HG03565 (cell line): ENCODE measurements around the gene SCAF1.

Experiments
- ATAC-seq: cut with Tn5 transposase; IDR thresholded peaks from one replicate; pipeline ENCODE4 v1.9.1; 2021; ENCODE audit warnings: mild to moderate bottlenecking, moderate library complexity; ENCODE audit not compliant: unreplicated experiment

Gene SCAF1

DNA sequence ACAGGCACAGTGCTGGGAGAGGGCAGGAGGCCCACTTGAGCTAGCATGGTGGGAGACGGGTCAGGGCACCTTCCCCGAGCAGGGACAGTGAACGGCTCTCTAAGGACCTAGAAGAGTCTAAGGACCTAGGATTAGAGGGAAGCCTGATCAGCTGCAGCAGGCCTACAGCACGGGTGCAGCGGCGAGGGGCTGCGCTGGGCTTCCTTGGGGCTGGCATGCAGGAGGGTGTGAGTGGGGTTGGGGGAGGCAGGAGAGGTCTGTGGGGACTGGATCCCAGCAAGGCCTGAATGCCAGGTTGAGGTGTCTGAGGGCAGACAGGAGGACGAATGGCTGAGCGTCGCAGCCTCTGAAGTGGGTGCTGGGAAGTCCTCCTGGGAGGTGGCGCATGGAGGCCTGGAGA lies 3.6 kb downstream of the SCAF1 start:
- no peak for ATAC-seq

DNA sequence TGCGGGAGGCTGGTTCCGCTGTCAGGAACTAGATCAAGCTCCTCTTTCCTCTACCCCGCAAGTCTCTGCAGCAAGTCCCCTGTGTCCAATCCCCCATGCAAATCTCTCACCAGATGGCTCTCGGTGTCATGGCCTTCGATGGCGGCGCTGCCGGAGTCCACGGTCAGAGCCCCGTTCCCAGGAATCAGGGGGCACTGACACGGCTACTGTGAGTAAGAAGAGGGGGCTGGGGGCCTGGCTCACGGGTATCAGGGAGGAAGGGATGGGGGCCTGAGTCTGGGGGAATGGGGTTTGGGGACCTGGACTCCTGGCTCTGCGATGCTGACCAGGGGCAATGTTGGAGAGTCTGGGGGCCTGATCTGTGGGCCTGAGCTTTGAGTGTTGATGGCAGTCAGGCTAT lies 4.0 kb downstream of the SCAF1 start:
- ATAC-seq, result no peak

DNA sequence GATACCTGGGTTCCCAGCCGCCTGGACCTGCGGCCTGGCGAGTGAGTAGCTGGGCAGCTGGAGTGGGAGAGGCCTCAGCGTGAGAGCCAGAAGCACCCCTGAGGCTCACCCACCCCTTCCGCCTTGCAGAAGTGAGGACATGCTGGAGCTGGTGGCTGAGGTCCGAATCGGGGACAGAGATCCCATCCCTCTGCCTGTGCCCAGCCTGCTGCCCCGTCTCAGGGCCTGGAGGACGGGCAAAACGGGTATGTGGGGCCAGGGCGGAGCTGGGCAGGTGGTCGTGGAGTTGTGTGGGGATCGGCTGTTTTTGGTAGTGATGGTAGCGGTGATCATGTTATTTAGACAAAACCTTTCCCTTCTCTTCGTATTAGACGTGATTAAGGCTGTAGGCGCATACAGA lies 4.6 kb downstream of the SCAF1 start:
- no peak for ATAC-seq

DNA sequence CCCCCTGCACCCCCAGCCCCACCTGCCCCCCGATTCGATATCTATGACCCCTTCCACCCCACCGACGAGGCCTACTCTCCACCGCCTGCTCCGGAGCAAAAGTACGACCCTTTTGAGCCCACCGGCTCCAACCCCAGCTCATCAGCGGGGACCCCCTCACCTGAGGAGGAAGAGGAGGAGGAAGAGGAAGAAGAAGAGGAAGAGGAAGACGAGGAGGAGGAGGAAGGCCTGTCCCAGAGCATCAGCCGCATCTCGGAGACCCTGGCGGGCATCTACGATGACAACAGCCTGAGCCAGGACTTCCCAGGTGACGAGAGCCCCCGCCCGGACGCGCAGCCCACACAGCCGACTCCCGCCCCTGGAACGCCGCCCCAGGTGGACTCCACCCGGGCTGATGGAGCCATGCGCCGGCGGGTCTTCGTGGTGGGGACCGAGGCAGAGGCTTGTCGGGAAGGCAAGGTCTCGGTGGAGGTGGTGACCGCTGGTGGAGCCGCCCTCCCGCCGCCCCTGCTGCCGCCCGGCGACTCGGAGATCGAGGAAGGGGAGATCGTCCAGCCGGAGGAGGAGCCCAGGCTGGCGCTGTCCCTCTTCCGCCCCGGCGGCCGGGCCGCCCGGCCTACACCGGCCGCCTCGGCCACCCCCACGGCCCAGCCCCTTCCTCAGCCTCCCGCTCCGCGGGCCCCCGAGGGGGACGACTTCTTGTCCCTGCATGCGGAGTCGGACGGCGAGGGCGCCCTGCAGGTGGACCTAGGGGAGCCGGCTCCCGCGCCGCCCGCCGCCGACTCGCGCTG lies 9.2 kb downstream of the SCAF1 start:
- ATAC-seq, result no peak

DNA sequence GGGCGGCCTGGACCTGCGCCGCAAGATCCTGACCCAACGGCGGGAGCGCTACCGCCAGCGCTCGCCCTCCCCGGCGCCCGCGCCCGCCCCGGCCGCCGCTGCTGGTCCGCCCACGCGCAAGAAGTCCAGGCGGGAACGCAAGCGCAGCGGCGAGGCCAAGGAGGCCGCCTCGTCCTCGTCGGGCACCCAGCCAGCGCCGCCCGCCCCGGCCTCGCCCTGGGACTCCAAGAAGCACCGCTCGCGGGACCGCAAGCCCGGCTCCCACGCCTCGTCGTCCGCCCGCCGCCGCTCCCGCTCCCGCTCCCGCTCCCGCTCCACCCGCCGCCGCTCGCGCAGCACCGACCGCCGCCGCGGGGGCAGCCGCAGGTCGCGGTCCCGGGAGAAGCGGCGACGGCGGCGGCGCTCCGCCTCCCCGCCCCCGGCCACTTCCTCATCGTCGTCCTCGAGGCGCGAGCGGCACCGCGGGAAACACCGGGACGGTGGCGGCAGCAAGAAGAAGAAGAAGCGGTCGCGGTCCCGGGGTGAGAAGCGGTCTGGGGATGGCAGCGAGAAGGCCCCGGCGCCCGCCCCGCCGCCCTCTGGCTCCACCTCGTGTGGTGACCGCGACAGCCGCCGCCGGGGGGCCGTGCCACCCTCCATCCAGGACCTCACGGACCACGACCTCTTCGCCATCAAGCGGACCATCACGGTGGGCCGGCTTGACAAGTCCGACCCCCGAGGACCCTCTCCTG lies 10.0 kb downstream of the SCAF1 start:
- no peak for ATAC-seq

DNA sequence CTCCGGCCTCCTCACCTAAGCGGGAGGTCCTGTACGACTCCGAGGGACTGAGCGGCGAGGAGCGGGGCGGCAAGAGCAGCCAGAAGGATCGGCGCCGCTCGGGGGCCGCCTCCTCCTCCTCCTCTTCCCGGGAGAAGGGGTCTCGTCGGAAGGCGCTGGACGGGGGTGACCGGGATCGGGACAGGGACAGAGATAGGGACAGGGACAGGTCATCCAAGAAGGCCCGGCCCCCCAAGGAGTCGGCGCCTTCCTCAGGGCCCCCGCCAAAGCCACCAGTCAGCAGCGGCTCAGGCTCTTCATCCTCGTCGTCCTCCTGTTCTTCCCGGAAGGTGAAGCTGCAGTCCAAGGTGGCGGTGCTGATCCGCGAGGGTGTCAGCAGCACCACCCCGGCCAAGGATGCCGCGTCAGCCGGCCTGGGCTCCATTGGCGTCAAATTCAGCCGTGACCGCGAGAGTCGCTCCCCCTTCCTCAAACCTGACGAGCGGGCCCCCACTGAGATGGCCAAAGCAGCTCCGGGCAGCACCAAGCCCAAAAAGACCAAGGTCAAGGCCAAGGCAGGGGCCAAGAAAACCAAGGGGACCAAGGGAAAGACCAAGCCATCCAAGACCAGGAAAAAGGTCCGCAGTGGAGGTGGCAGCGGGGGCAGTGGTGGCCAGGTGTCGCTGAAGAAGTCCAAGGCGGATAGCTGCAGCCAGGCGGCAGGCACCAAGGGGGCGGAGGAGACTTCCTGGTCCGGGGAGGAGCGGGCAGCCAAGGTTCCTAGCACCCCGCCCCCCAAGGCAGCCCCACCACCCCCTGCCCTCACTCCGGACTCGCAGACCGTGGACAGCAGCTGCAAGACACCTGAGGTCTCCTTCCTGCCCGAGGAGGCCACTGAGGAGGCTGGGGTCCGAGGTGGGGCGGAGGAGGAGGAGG lies 10.8 kb downstream of the SCAF1 start:
- ATAC-seq, result no peak

DNA sequence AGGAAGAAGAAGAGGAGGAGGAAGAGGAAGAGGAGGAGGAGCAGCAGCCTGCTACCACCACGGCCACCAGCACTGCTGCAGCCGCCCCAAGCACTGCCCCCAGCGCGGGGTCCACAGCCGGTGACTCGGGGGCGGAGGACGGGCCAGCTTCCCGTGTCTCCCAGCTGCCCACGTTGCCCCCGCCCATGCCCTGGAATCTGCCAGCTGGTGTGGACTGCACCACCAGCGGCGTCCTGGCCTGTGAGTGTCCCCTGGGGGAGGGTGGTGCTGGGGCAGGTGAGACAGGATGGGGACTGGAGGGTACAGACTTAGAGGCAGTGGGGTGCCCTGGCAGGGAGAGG lies 11.4 kb downstream of the SCAF1 start:
- no peak for ATAC-seq

DNA sequence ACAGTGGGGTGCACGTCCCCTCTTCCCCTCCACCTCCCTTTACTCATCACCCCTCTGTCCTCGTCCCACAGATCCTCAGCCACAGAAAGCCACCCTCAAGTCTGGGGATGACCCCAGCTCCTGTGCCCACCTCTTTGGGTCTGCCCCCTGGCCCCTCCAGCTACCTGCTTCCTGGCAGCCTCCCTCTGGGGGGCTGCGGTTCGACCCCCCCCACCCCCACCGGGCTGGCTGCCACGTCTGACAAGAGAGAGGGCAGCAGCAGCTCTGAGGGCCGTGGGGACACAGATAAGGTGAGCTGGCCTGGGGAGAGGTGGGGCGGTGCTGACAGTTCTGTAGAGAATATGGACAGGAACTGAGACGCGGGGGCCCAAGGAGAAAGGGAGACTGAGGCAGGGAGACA lies 12.6 kb downstream of the SCAF1 start:
- no peak for ATAC-seq

DNA sequence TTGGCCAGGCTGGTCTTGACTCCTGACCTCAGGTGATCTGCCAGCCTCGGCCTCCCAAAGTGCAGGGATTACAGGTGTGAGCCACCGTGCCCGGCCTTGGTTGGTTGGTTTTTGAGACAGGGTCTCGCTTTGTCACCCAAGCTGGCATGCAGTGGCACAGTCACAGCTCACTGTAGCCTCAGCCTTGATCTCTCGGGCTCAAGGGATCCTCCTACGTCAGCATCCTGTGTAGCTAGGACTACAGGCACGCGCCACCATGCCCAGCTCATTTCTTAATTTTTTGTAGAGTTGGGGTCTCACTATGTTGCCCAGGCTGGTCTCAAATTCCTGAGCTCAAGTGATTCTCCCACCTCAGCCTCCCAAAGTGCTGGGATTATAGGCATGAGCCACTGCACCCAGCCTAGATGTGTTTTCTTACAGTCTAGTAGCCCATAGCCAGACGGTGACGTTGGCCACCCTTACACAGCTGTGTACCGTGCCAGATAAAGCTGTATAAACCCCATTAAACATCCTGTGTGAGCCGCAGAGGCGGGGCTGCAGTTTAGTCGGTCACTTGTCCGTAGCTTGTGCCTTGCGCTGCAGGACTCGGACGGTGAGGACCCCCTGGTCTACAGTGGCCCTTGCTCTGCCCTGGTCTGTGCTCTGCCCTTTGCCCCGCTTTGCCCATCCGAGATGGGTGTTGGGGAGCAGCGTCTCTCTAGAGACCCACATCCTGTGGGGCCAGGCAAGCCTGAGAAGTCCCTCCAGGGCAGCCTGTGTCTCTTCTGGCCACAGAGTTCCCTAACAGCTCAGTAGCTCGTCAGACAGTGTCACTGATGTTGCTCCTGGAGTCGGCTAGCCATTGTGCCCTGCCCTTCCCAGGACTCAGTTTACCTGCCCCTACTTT lies 13.8 kb downstream of the SCAF1 start:
- ATAC-seq, result no peak

DNA sequence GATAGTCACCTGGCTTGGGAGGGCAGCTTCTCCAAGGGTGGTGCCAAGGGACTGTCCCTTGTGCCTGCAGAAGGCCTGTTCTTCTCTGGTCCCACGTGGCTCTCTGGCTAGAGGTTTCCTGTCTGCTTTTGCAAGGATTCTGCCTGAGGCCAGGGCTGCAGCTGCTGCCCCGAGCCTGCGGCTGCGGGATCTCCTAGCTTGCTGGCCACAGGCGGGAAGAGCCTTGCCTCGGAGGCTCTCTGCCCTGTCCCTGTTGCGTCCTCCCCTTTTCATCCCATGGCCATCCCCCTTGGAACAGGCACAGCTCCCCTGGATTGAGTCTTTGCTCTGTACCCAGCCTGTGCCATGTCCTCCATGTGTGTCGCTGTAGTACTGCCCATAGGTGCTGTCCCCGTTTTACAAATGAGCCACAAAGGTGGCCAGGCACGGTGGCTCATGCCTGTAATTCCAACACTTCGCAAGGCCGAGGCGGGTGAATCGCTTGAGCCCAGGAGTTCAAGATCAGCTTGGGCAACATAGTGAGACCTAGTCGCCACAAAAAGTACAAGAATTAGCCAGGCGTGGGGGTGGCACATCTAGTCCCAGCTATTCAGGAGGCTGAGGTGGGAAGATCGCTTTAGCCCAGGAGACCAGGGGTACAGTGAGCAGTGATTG lies 14.6 kb downstream of the SCAF1 start:
- no peak for ATAC-seq

DNA sequence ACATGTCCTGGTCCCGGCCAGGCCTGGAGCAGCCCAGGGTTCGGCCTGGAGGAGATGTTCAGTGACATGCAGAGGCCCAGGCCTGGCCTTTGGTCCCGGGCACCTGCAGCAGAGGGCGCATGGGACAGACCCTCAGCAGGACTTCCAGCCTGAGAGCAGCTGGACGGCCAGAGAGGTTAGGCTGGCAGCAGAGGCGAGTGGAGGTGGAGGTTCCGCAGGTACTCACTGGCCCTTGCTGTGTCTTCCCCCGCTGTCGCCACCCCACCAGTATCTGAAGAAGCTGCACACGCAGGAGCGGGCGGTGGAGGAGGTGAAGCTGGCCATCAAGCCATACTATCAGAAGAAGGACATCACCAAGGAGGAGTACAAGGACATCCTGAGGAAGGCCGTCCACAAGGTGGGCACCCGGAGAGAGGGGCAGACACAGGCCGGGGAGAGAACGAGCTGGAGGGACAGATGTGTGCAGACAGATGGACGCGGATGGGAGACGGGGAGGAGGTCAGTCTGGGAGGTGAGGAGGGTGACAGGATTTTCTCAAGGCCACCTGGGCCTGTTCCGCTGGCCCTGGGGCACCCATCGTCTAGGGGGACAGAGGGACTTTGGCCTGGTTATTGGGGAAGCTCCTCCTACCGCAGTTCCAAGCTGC lies 15.6 kb downstream of the SCAF1 start:
- ATAC-seq, result no peak

DNA sequence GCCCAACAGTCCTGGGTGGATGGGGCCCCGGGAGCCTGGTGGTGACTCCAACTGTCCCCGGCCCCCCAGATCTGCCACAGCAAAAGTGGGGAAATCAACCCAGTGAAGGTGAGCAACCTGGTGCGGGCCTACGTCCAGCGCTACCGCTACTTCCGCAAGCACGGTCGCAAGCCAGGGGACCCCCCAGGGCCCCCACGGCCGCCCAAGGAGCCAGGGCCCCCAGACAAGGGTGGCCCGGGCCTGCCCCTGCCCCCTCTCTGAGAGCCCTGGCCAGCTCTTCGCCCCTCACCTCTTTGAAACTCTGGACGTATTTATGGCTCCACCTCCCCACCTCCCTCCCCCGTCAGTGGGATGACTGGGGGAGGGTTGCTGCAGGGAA lies 16.1 kb downstream of the SCAF1 start:
- ATAC-seq, result no peak

DNA sequence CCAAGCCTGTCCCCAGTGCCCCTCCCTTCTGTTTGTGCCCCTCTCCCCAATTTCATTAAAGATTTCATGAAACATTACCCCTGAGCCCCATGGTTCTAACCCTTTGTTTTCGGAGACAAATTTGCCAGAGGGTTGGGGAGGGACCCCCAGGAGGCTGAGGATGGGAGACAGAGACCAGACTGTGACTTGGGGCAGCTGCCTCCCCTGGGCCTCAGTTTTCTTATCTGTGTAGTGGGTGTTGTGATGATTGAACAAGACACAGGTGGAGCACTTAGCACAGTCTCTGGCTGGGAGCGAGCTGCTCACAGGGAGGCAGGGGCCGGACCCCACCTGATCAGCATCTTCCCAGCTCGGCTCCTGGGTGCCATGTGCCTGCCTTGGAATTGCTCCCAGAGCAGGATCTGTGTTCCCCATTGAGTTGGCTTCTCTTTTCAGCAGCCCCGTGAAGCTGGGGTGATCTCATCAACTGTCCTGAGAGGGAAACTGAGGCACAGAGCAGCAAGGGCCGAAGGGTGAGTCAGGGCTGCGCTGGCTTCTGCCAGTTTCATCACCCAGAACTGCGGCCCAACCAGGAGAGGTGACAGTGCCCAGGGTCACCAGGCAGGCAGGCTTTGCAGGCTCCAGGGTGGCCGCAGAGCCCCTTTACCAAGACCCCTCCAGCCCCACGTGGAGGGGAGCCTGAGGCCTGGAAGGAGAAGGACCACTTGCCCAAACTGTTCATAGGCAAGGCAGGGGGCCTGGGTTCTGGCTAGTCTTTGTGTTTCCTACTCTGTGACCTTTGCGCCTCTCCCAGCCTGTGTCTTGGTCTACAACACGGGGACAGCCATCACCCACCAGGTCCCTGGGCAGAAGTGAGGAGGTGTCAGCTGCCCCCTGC lies 16.8 kb downstream of the SCAF1 start:
- ATAC-seq, result no peak

DNA sequence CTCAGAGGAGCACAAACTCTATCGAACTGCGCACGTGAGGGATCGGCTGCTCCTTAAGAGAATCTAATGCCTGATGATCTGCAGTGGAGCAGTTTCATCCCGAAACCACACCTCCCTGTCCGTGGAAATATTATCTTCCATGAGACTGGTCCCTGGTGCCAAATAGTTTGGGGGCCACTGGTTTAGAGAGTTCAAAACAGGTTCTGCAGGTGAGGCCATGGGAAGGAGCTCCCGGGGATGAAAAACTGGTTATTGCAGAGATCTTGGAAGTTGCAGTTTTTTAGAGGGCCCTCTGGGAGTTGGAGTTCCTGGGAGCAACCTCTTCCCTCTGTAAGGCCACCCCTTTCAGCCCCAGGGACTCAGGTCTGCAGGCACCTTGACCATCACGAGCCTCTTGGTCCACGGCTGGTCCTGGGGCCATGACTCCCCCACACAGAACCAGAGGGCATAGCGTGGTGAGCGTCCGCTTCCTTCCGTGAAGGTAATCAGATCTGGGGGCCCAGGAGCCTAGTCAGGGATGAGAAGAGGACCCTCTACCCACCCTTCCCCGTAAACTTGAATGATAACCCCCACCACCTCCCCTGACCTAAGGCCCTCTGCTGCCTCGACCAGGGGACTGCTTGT lies 18.4 kb downstream of the SCAF1 start:
- ATAC-seq, result no peak

DNA sequence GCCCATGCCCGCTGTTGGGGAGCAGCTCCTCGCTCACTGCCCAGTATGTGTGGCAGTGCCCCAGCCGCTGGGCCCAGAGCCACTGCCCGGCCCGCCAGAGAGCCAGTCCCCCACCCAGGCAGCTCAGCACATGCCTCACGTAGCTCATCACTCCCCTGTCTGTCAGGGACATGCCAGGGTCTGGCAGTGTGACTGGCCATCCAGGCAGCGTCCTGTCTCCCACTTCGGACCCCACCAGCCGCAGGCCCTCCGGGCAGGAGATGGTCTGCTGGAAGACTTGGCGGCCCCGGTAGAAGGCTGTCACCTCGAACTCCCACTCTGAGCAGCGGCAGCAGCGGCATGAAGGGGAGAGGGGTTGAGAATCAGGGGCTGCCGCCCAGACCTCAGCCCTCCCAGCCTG lies 20.0 kb downstream of the SCAF1 start:
- ATAC-seq, result no peak

DNA sequence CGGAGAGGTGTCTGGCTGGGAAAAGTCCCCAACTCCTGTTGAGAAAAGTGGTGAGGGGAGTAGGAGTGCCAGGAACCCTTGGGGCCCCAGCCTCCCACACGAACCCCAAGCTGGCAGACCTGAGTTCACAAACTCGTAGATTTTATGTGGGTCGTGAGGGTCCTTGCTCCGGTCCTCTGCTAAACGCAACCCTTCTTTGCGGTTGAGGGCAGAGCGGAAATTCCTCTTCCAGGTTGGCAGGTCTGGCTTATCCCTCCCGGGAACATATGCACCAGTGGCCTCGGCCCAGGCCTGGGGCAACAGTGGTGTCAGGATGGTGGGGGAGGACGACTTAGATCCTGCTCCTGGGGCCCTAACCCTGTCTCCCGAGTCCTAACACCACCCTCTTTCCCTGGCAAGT lies 21.2 kb downstream of the SCAF1 start:
- ATAC-seq, result no peak

DNA sequence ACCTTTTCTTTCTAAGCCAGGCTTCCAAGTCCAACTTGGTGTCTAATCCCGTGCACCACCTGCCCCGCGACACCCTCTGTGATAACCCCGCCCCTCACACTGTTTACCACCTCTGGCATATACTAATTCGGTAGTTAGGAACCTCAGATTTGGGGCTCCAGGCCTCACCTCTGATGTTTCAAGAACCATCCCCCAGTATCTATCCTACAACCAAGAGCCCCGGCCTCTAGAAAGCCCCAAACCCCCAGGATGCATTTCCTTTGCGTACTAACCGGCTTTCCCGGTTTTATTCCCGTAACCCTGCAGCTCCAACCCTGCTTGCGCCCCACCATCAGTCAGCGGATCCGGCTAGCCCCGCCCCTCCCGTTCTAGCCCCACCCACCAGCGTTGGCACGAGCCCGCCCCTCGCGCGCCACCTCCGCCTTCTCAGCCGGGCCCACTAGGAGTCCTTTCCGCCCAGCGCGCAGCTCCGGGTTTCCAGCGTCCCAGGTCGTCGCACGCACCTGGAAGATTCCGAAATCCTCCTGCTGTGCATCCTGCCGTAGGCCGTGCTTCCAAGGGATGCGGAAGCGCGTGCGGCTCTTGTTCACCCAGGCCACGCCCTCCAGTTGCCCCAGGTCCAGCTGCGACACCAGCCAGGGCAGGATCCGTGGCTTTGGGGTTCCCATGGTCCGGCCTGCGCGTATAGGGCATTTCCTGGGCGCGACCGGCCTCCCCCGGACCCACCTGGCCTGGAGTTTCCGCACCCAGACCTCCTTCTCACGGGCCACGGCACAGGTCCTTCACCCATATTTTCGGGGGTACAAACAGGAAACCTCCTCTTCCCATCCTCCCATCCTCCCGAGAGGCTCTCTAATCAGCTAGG lies 22.4 kb downstream of the SCAF1 start:
- no peak for ATAC-seq

DNA sequence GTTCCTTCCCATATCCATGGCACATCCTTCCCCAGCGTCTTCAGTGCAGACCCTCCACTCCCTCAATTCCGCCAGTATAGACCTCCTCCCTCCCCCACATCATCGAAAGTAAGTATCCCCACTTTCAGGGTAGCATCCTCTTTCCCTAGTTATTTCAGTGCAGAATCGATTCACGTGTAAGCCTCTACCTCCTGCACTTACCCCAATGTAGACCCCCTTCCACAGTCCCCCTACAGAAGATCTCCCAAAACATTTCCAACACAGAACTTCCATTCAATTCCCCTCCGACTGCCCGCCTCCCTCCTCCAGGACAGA lies 23.0 kb downstream of the SCAF1 start:
- ATAC-seq, result no peak
